Parathyroid adenoma (tissue), 2 donors: Measurements from ENCODE around the gene PDE9A.

Experiments
- H2AFZ ChIP-seq: fragments of 300-600 bp; sonication (generic); one replicate; pipeline ENCODE4 v1.7.0; 2017; ENCODE audit warnings: antibody characterized with exemption, mild to moderate bottlenecking
- H3K27ac ChIP-seq: fragments of 300-600 bp; sonication (generic); one replicate; pipeline ENCODE4 v1.7.0; 2017
- H3K27me3 ChIP-seq: fragments of 300-600 bp; sonication (generic); one replicate; pipeline ENCODE4 v1.7.0; 2017; ENCODE audit warnings: low read length; ENCODE audit not compliant: control insufficient read depth, insufficient read depth
- H3K36me3 ChIP-seq: fragments of 300-600 bp; sonication (generic); one replicate; pipeline ENCODE4 v1.7.0; 2017; ENCODE audit warnings: low read length; ENCODE audit not compliant: control insufficient read depth, insufficient read depth
- H3K4me1 ChIP-seq: fragments of 300-600 bp; sonication (generic); one replicate; pipeline ENCODE4 v1.7.0; 2017; ENCODE audit warnings: control low read depth
- H3K4me2 ChIP-seq: fragments of 300-600 bp; sonication (generic); one replicate; pipeline ENCODE4 v1.7.0; 2017; ENCODE audit warnings: low read length
- H3K4me3 ChIP-seq: fragments of 300-600 bp; sonication (generic); one replicate; pipeline ENCODE4 v1.7.0; 2017; ENCODE audit warnings: low read depth, low read length
- H3K79me2 ChIP-seq: fragments of 300-600 bp; sonication (generic); one replicate; pipeline ENCODE4 v1.7.0; 2017; ENCODE audit warnings: control low read depth
- H3K9ac ChIP-seq: fragments of 300-600 bp; sonication (generic); one replicate; pipeline ENCODE4 v1.7.0; 2017; ENCODE audit warnings: mild to moderate bottlenecking
- H3K9me3 ChIP-seq: fragments of 300-600 bp; sonication (generic); one replicate; pipeline ENCODE4 v1.7.0; 2017; ENCODE audit warnings: low read length; ENCODE audit not compliant: control insufficient read depth
- TF ChIP-seq, protein P1 (sequence below): fragments of 300-600 bp; sonication (generic); IDR thresholded peaks from one replicate; pipeline ENCODE4 v1.7.0; 2017; ENCODE audit warnings: antibody characterized with exemption, mild to moderate bottlenecking
- donor health status: primary hyperparathyroidism.

PDE9A gene

DNA sequence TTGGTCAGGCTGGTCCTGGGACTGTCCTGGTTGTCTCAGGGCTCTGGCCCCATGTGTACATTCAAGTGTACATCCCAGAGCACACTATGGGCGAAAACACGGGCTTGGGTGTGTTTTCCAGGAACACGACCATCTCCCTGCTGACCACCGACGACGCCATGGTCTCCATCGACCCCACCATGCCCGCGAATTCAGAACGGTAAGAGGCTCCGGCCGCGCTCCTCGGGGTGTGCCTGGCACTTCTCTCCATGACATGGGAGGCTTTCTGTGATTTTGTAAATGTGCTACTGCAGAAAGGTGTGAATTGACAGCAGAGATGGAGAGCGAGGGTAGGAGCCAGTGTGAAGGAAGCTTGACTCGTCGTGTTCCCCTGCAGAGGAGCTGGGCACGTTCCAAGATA lies 34.4 kb downstream of the PDE9A start:
- no peak overlapping the region for H2AFZ ChIP-seq
- no peak overlapping the region for H3K4me3 ChIP-seq
- no peaks in the 10 kb centered on the region for H3K4me1 ChIP-seq
- no peaks in the 10 kb centered on the region for H3K36me3 ChIP-seq
- H3K79me2 ChIP-seq, result no peaks in the 10 kb centered on the region
- TF ChIP-seq, protein P1, sequence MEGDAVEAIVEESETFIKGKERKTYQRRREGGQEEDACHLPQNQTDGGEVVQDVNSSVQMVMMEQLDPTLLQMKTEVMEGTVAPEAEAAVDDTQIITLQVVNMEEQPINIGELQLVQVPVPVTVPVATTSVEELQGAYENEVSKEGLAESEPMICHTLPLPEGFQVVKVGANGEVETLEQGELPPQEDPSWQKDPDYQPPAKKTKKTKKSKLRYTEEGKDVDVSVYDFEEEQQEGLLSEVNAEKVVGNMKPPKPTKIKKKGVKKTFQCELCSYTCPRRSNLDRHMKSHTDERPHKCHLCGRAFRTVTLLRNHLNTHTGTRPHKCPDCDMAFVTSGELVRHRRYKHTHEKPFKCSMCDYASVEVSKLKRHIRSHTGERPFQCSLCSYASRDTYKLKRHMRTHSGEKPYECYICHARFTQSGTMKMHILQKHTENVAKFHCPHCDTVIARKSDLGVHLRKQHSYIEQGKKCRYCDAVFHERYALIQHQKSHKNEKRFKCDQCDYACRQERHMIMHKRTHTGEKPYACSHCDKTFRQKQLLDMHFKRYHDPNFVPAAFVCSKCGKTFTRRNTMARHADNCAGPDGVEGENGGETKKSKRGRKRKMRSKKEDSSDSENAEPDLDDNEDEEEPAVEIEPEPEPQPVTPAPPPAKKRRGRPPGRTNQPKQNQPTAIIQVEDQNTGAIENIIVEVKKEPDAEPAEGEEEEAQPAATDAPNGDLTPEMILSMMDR, result no peak
- H3K9ac ChIP-seq, result no peak overlapping the region
- H3K27me3 ChIP-seq, result no peaks in the 10 kb centered on the region
- H3K4me2 ChIP-seq, result no peak overlapping the region
- H3K9me3 ChIP-seq, result no peaks in the 10 kb centered on the region
- H3K27ac ChIP-seq, result no peak overlapping the region

DNA sequence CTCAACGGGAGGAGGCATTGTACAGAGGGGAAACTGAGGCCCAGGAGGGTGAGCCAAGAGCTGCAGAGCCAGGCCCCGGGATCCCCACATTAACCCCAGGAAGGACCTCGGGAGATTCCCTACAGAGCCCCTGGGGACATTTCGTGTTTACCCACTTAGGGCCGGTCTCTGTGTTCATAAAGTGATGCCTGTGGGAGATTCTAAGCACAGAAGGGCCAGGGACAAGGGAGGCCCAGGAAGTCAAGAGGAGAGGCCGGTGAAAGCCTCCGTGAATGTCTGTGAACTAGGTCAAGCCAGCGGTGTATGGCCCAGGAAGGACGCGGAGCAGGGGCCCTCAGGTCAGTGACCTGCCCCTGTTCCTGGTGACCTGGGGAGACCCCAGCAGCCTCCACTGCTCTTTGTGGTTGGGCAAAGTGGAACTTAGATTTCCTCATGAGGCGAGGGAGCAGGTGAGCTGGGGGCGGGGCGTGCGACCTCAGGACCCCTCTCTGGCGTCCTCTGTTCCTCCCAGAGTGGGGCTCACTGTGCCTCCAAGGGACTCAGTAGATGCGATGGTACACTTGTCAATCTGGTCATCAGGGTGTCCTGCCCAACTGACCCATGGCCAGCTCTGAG lies 34.9 kb downstream of the PDE9A start:
- Histone ChIP-seq H3K4me2 (no peak overlapping the region), H3K4me1 (no peaks in the 10 kb centered on the region), H3K4me3 (no peak overlapping the region), H3K27ac (no peak overlapping the region), H3K9me3 (no peaks in the 10 kb centered on the region), H3K9ac (no peak overlapping the region), H3K27me3 (no peaks in the 10 kb centered on the region), H3K36me3 (no peaks in the 10 kb centered on the region), H3K79me2 (no peaks in the 10 kb centered on the region), H2AFZ (no peak overlapping the region)
- TF ChIP-seq, protein P1, result no peak

DNA sequence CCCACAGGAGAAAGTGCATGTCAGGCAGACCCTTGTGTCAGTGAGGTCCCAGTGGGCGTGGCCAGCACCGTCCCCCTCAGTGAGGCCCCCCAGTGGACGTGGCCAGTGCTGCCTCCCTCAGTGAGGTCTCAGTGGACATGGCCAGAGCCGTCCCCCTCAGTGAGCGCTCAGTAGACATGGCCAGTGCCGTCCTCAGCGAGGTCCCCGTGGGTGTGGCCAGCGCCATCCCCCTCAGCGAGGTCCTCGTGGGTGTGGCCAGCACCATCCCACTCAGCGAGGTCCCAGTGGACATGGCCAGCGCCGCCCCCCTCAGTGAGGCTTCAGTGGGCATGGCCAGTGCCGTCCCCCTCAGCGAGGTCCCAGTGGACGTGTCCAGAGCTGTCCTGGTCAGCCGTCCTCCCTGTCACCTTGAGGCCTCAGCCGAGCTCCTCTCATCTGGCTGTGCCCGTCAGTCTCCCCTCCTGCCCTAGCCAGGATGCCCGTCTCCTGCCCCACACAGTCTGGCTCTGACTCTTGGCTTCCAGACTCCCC lies 35.5 kb downstream of the PDE9A start:
- no peak overlapping the region for H3K9ac ChIP-seq
- no peaks in the 10 kb centered on the region for H3K36me3 ChIP-seq

DNA sequence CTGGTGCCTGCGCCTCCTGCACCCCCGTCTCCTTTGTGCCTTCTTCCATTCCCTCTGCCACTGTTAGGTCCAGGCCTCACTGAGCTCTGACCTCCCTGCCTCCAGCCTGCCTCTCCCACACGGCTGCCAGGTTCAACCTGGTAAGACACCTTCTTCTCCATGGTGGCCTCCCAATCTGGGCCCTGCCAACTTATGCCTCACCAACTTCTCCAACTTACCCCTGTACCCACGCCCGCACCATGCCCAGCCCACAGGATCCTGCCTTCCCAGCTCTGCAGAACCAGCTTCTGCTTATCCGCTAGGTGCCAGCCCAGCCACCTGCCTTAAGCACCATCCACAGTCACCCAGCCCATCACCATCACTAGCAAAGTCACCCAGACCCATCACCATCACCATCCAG lies 37.2 kb downstream of the PDE9A start:
- Histone ChIP-seq H3K27me3 (no peaks in the 10 kb centered on the region), H3K27ac (no peak overlapping the region)

More for the DNA sequence above, 35.5 kb downstream of the PDE9A start:
- Histone ChIP-seq H3K79me2 (no peaks in the 10 kb centered on the region), H3K27ac (no peak overlapping the region), H3K4me2 (no peak overlapping the region), H3K4me3 (no peak overlapping the region), H2AFZ (no peak overlapping the region), H3K4me1 (no peaks in the 10 kb centered on the region), H3K27me3 (no peaks in the 10 kb centered on the region), H3K9me3 (no peaks in the 10 kb centered on the region)
- TF ChIP-seq, protein P1, result no peak

More for the DNA sequence above, 37.2 kb downstream of the PDE9A start:
- Histone ChIP-seq H2AFZ (no peak overlapping the region), H3K9me3 (no peaks in the 10 kb centered on the region), H3K9ac (no peak overlapping the region), H3K4me1 (no peaks in the 10 kb centered on the region), H3K36me3 (no peaks in the 10 kb centered on the region), H3K79me2 (no peaks in the 10 kb centered on the region), H3K4me2 (no peak overlapping the region), H3K4me3 (no peak overlapping the region)
- TF ChIP-seq, protein P1, result no peak
